DND-41 (cell line): ENCODE data around the gene DDB1.

ENCODE experiments used
- EZH2 ChIP-seq: IDR thresholded peaks from 3 replicates; pipeline ENCODE4 v1.6.1; 2012; ENCODE audit warnings: borderline replicate concordance, low read depth, mild to moderate bottlenecking, moderate library complexity, low read length, inconsistent platforms; ENCODE audit not compliant: severe bottlenecking
- TF ChIP-seq, protein P1 (sequence below): IDR thresholded peaks from 2 replicates; pipeline ENCODE4 v1.5.1; 2012; ENCODE audit warnings: borderline replicate concordance, low read length, moderate library complexity, mild to moderate bottlenecking; ENCODE audit not compliant: poor library complexity, severe bottlenecking; ENCODE audit errors: extremely low read depth

DNA sequence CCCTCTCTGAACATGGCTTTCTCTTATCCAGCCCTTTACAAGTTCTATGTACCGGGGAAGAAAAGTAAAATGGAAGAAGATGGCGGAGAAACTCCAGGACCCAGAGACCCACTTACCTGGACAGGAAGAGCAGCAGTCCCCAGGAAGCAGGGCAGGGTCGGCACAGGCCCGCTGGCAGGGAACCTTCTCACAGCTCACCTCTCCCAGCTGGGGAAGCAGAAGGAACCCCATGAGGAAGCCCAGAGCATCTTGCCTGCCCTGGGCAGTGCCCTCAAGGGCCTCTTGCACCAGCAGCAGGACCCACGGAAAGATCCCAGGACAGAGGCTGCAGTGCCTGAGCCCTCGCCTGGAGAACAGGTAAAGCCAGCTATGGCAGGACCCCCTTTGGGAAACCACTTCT lies 68.5 kb downstream of the DDB1 start:
- TF ChIP-seq EZH2: no peak
- TF ChIP-seq, protein P1, sequence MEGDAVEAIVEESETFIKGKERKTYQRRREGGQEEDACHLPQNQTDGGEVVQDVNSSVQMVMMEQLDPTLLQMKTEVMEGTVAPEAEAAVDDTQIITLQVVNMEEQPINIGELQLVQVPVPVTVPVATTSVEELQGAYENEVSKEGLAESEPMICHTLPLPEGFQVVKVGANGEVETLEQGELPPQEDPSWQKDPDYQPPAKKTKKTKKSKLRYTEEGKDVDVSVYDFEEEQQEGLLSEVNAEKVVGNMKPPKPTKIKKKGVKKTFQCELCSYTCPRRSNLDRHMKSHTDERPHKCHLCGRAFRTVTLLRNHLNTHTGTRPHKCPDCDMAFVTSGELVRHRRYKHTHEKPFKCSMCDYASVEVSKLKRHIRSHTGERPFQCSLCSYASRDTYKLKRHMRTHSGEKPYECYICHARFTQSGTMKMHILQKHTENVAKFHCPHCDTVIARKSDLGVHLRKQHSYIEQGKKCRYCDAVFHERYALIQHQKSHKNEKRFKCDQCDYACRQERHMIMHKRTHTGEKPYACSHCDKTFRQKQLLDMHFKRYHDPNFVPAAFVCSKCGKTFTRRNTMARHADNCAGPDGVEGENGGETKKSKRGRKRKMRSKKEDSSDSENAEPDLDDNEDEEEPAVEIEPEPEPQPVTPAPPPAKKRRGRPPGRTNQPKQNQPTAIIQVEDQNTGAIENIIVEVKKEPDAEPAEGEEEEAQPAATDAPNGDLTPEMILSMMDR: no peak
